ENCODE results near the gene E2F7. TPM values are rescaled to one million over a fixed set of nuclear protein-coding genes. Genes with fewer than 3 reads are reported as not detected.
"Not testable (repeated sequence)": the region's sequence is repeated elsewhere in the genome, so short reads cannot be mapped to it uniquely, and the experiment has no call there.

Gene E2F7
- total RNA-seq, 1 donor from 2014 or later, result 26.2 TPM

GRCh38 chr12:77079631-77080030 lies 14.3 kb upstream of the E2F7 start:
- H2AFZ ChIP-seq (ENCODE audit: low read depth, low read length), result no peak overlapping the region
- no peak for TF ChIP-seq CTCF (IDR thresholded peaks at IDR 0.05; ENCODE audit: insufficient read depth, low read depth, low read length)
- no peak for TF ChIP-seq EZH2 (IDR thresholded peaks at IDR 0.05; ENCODE audit: insufficient read depth, low read length)
- H3K79me2 ChIP-seq (ENCODE audit: insufficient read depth, low read length), result no peaks in the 10 kb centered on the region
- H3K9me3 ChIP-seq (ENCODE audit: insufficient read depth, low read depth, low read length), result no peaks in the 10 kb centered on the region
- Mint-ChIP-seq H3K27ac (ENCODE audit: unreplicated experiment) (no peak overlapping the region), H3K4me3 (ENCODE audit: unreplicated experiment) (no peak overlapping the region), H3K36me3 (ENCODE audit: low read depth, unreplicated experiment) (no peaks in the 10 kb centered on the region), H3K27me3 (ENCODE audit: low read depth, unreplicated experiment) (no peaks in the 10 kb centered on the region), H3K9me3 (ENCODE audit: unreplicated experiment) (peaks cover 4% of the 10 kb centered on the region), H3K4me1 (ENCODE audit: low read depth, unreplicated experiment) (no peaks in the 10 kb centered on the region)
- no peak overlapping the region for H3K9ac ChIP-seq (ENCODE audit: low read length)
- no peak overlapping the region for H3K4me2 ChIP-seq (ENCODE audit: low read length)
- DNase-seq (ENCODE audit: low read depth) (peak; percentile 49), FAIRE-seq (no peak)
- no peaks in the 10 kb centered on the region for H4K20me1 ChIP-seq (ENCODE audit: insufficient read depth, low read length)
- H3K4me3 ChIP-seq (ENCODE audit: insufficient read depth, low read depth, low read length), result no peak overlapping the region
- H3K27me3 ChIP-seq (ENCODE audit: insufficient read depth, low read length), result no peaks in the 10 kb centered on the region
- no peaks in the 10 kb centered on the region for H3K4me1 ChIP-seq (ENCODE audit: insufficient read depth, low read length)
- no peaks in the 10 kb centered on the region for H3K36me3 ChIP-seq (ENCODE audit: insufficient read depth, low read length)
- no peak overlapping the region for H3K27ac ChIP-seq (ENCODE audit: low read depth, low read length)

GRCh38 chr12:77078231-77078630 lies 12.9 kb upstream of the E2F7 start:
- DNase-seq (ENCODE audit: low read depth) (no peak), FAIRE-seq (no peak)
- H3K27ac ChIP-seq (ENCODE audit: low read depth, low read length), result no peak overlapping the region
- H3K36me3 Mint-ChIP-seq (ENCODE audit: low read depth, unreplicated experiment), result no peaks in the 10 kb centered on the region
- no peaks in the 10 kb centered on the region for H3K4me1 Mint-ChIP-seq (ENCODE audit: low read depth, unreplicated experiment)
- H3K4me3 ChIP-seq (ENCODE audit: insufficient read depth, low read depth, low read length), result no peak overlapping the region
- no peak overlapping the region for H3K4me3 Mint-ChIP-seq (ENCODE audit: unreplicated experiment)
- no peaks in the 10 kb centered on the region for H3K27me3 ChIP-seq (ENCODE audit: insufficient read depth, low read length)
- no peaks in the 10 kb centered on the region for H4K20me1 ChIP-seq (ENCODE audit: insufficient read depth, low read length)
- no peaks in the 10 kb centered on the region for H3K4me1 ChIP-seq (ENCODE audit: insufficient read depth, low read length)
- peaks cover 8% of the 10 kb centered on the region for H3K9me3 Mint-ChIP-seq (ENCODE audit: unreplicated experiment)
- no peaks in the 10 kb centered on the region for H3K9me3 ChIP-seq (ENCODE audit: insufficient read depth, low read depth, low read length)
- H3K79me2 ChIP-seq (ENCODE audit: insufficient read depth, low read length), result no peaks in the 10 kb centered on the region
- H3K9ac ChIP-seq (ENCODE audit: low read length), result no peak overlapping the region
- TF ChIP-seq EZH2 (IDR thresholded peaks at IDR 0.05; ENCODE audit: insufficient read depth, low read length) (no peak), CTCF (IDR thresholded peaks at IDR 0.05; ENCODE audit: insufficient read depth, low read depth, low read length) (no peak)
- no peak overlapping the region for H3K4me2 ChIP-seq (ENCODE audit: low read length)
- H3K36me3 ChIP-seq (ENCODE audit: insufficient read depth, low read length), result no peaks in the 10 kb centered on the region
- H3K27me3 Mint-ChIP-seq (ENCODE audit: low read depth, unreplicated experiment), result no peaks in the 10 kb centered on the region
- no peak overlapping the region for H2AFZ ChIP-seq (ENCODE audit: low read depth, low read length)
- no peak overlapping the region for H3K27ac Mint-ChIP-seq (ENCODE audit: unreplicated experiment)

- no peaks in the 10 kb centered on the region for H3K4me1 Mint-ChIP-seq (ENCODE audit: low read depth, unreplicated experiment)
- Histone ChIP-seq H3K27ac (ENCODE audit: low read depth, low read length) (no peak overlapping the region), H3K4me3 (ENCODE audit: insufficient read depth, low read depth, low read length) (no peak overlapping the region), H3K9ac (ENCODE audit: low read length) (no peak overlapping the region), H4K20me1 (ENCODE audit: insufficient read depth, low read length) (no peaks in the 10 kb centered on the region), H3K9me3 (ENCODE audit: insufficient read depth, low read depth, low read length) (no peaks in the 10 kb centered on the region), H3K79me2 (ENCODE audit: insufficient read depth, low read length) (no peaks in the 10 kb centered on the region), H3K36me3 (ENCODE audit: insufficient read depth, low read length) (no peaks in the 10 kb centered on the region), H3K27me3 (ENCODE audit: insufficient read depth, low read length) (no peaks in the 10 kb centered on the region), H3K4me1 (ENCODE audit: insufficient read depth, low read length) (peaks cover 5% of the 10 kb centered on the region), H3K4me2 (ENCODE audit: low read length) (no peak overlapping the region), H2AFZ (ENCODE audit: low read depth, low read length) (no peak overlapping the region)
- no peaks in the 10 kb centered on the region for H3K36me3 Mint-ChIP-seq (ENCODE audit: low read depth, unreplicated experiment)
- H3K4me3 Mint-ChIP-seq (ENCODE audit: unreplicated experiment), result no peak overlapping the region
- no peaks in the 10 kb centered on the region for H3K27me3 Mint-ChIP-seq (ENCODE audit: low read depth, unreplicated experiment)
- DNase-seq (ENCODE audit: low read depth) (no peak), FAIRE-seq (no peak)
- no peak overlapping the region for H3K27ac Mint-ChIP-seq (ENCODE audit: unreplicated experiment)
- peaks cover 8% of the 10 kb centered on the region for H3K9me3 Mint-ChIP-seq (ENCODE audit: unreplicated experiment)
- TF ChIP-seq CTCF (IDR thresholded peaks at IDR 0.05; ENCODE audit: insufficient read depth, low read depth, low read length), result no peak
- TF ChIP-seq EZH2 (IDR thresholded peaks at IDR 0.05; ENCODE audit: insufficient read depth, low read length), result no peak
These were observed 11.5 kb upstream of the E2F7 start for GRCh38 chr12:77076886-77077285.

- H3K4me3 ChIP-seq (ENCODE audit: insufficient read depth, low read depth, low read length); H3K27ac ChIP-seq (ENCODE audit: low read depth, low read length); H2AFZ ChIP-seq (ENCODE audit: low read depth, low read length); H3K36me3 Mint-ChIP-seq (ENCODE audit: low read depth, unreplicated experiment); H3K27me3 Mint-ChIP-seq (ENCODE audit: low read depth, unreplicated experiment); H3K79me2 ChIP-seq (ENCODE audit: insufficient read depth, low read length); H3K36me3 ChIP-seq (ENCODE audit: insufficient read depth, low read length); H3K4me2 ChIP-seq (ENCODE audit: low read length); DNase-seq (ENCODE audit: low read depth); H3K9me3 Mint-ChIP-seq (ENCODE audit: unreplicated experiment); H3K27ac Mint-ChIP-seq (ENCODE audit: unreplicated experiment); H4K20me1 ChIP-seq (ENCODE audit: insufficient read depth, low read length); FAIRE-seq; H3K9ac ChIP-seq (ENCODE audit: low read length); H3K4me1 ChIP-seq (ENCODE audit: insufficient read depth, low read length); H3K27me3 ChIP-seq (ENCODE audit: insufficient read depth, low read length); H3K4me3 Mint-ChIP-seq (ENCODE audit: unreplicated experiment); H3K9me3 ChIP-seq (ENCODE audit: insufficient read depth, low read depth, low read length): not testable (repeated sequence)
- H3K4me1 Mint-ChIP-seq (ENCODE audit: low read depth, unreplicated experiment), result peaks cover 13% of the 10 kb centered on the region
These were observed 8.5 kb upstream of the E2F7 start for GRCh38 chr12:77073894-77074293.
